GM12872 (cell line): ENCODE measurements around the gene IL18R1.

ENCODE experiments used
- TF ChIP-seq, protein P1 (sequence below): IDR thresholded peaks from 3 replicates; pipeline ENCODE4 v1.5.1; 2011; ENCODE audit warnings: low read depth, mild to moderate bottlenecking, low read length, moderate library complexity; ENCODE audit not compliant: insufficient read depth

The IL18R1 gene

DNA sequence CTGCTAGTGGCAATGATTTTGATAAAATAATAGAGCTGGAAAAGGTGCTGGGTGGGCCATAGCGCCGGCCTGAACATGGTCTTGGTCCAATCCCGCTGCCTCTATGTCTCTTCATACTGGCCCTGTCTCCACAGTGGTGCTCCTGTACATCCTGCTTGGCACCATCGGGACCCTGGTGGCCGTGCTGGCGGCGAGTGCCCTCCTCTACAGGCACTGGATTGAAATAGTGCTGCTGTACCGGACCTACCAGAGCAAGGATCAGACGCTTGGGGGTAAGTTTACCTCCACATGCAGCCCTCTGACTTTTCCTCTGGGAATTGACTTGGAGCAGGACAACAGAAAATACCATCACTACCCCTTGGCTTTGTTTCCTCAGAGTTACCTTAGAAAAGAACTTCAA, 91.3 kb downstream of the IL18R1 start:
- TF ChIP-seq, protein P1, sequence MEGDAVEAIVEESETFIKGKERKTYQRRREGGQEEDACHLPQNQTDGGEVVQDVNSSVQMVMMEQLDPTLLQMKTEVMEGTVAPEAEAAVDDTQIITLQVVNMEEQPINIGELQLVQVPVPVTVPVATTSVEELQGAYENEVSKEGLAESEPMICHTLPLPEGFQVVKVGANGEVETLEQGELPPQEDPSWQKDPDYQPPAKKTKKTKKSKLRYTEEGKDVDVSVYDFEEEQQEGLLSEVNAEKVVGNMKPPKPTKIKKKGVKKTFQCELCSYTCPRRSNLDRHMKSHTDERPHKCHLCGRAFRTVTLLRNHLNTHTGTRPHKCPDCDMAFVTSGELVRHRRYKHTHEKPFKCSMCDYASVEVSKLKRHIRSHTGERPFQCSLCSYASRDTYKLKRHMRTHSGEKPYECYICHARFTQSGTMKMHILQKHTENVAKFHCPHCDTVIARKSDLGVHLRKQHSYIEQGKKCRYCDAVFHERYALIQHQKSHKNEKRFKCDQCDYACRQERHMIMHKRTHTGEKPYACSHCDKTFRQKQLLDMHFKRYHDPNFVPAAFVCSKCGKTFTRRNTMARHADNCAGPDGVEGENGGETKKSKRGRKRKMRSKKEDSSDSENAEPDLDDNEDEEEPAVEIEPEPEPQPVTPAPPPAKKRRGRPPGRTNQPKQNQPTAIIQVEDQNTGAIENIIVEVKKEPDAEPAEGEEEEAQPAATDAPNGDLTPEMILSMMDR, result no peak
